ENCODE results near the gene PAX8.

- TF ChIP-seq CTCF (conservative IDR thresholded peaks at IDR 0.05; ENCODE audit: low read depth, low read length) (no peak), EZH2 (IDR thresholded peaks at IDR 0.05; ENCODE audit: borderline replicate concordance, low read depth, low read length, poor library complexity, severe bottlenecking) (no peak)
Measured at GRCh38 chr2:113216321-113216720, 62.4 kb downstream of the PAX8 start.
